ENCODE data around the gene DCBLD1. TPM values are rescaled to one million over a fixed set of nuclear protein-coding genes. Genes with fewer than 3 reads are reported as not detected.

DCBLD1 gene
- total RNA-seq, 1 experiment from 2014 or later: 11.2 TPM

GRCh38 chr6:117498159-117498558 lies 15.7 kb downstream of the DCBLD1 start (continued):
- no peak for TF ChIP-seq ZBTB43 (CRISPR knock-in tag; IDR thresholded peaks at IDR 0.05)

- H3K36me3 Mint-ChIP-seq: no peaks in the 10 kb centered on the region
- no peak overlapping the region; the same call in 1 of the 2 replicates for H3K27ac Mint-ChIP-seq
- H3K9me3 Mint-ChIP-seq: no peaks in the 10 kb centered on the region
- H3K27me3 Mint-ChIP-seq (ENCODE audit: low read depth): no peaks in the 10 kb centered on the region
- POLR2A ChIA-PET: no interaction called here
- no peak overlapping the region for H3K4me3 Mint-ChIP-seq
- H3K4me1 Mint-ChIP-seq: no peaks in the 10 kb centered on the region
- TF ChIP-seq AR (CRISPR knock-in tag; IDR thresholded peaks at IDR 0.05) (no peak), GABPB1 (CRISPR knock-in tag; IDR thresholded peaks at IDR 0.05) (no peak), ELF4 (CRISPR knock-in tag; IDR thresholded peaks at IDR 0.05; ENCODE audit: low read depth) (no peak), E2F4 (CRISPR knock-in tag; IDR thresholded peaks at IDR 0.05; ENCODE audit: borderline replicate concordance, low read depth) (no peak), CREB1 (CRISPR knock-in tag; IDR thresholded peaks at IDR 0.05) (no peak), ZNF138 (CRISPR knock-in tag; conservative IDR thresholded peaks at IDR 0.05) (no peak), CDX4 (CRISPR knock-in tag; IDR thresholded peaks at IDR 0.05; ENCODE audit: borderline replicate concordance) (no peak), HMGA2 (CRISPR knock-in tag; IDR thresholded peaks at IDR 0.05) (no peak), USF2 (CRISPR knock-in tag; IDR thresholded peaks at IDR 0.05) (no peak), HMGXB4 (CRISPR knock-in tag; IDR thresholded peaks at IDR 0.05) (no peak), TP53 (CRISPR knock-in tag; IDR thresholded peaks at IDR 0.05) (no peak)
- CTCF ChIA-PET: no interaction called here
- no peak for DNase-seq (ENCODE audit: low spot score)
- no peak for ATAC-seq
Measured at GRCh38 chr6:117501722-117502121, 19.2 kb downstream of the DCBLD1 start.

GRCh38 chr6:117502580-117502979 lies 20.1 kb downstream of the DCBLD1 start:
- Mint-ChIP-seq H3K36me3 (no peaks in the 10 kb centered on the region), H3K9me3 (no peaks in the 10 kb centered on the region), H3K27me3 (ENCODE audit: low read depth) (no peaks in the 10 kb centered on the region), H3K4me1 (no peaks in the 10 kb centered on the region), H3K27ac (no peak overlapping the region), H3K4me3 (no peak overlapping the region)
- no peak for DNase-seq (ENCODE audit: low spot score)
- POLR2A ChIA-PET: no interaction called here
- CTCF ChIA-PET: interaction anchor here (1.4 kb wide), 1 partner anchor 24 kb away, joined by 4 read pairs; no protein-coding TSS in a partner anchor
- ATAC-seq: no peak
- no peak for TF ChIP-seq FOXJ3 (CRISPR knock-in tag; IDR thresholded peaks at IDR 0.05; ENCODE audit: borderline replicate concordance)
- TF ChIP-seq GABPB1 (CRISPR knock-in tag; IDR thresholded peaks at IDR 0.05): no peak
- no peak for TF ChIP-seq NR1H2 (CRISPR knock-in tag; IDR thresholded peaks at IDR 0.05)
- TF ChIP-seq ZBTB21 (CRISPR knock-in tag; IDR thresholded peaks at IDR 0.05; ENCODE audit: borderline replicate concordance): no peak
- no peak for TF ChIP-seq CTCF (IDR thresholded peaks at IDR 0.05)
- TF ChIP-seq MXD4 (CRISPR knock-in tag; IDR thresholded peaks at IDR 0.05; ENCODE audit: borderline replicate concordance): no peak
- no peak for TF ChIP-seq JAZF1 (CRISPR knock-in tag; IDR thresholded peaks at IDR 0.05)
- TF ChIP-seq PRRX2 (CRISPR knock-in tag; IDR thresholded peaks at IDR 0.05): no peak
